ENCODE measurements around the gene ZNF317. TPM values are rescaled to one million over a fixed set of nuclear protein-coding genes. Genes with fewer than 3 reads are reported as not detected.

The ZNF317 gene
- polyA plus RNA-seq, 1 experiment = 16.2 TPM

DNA sequence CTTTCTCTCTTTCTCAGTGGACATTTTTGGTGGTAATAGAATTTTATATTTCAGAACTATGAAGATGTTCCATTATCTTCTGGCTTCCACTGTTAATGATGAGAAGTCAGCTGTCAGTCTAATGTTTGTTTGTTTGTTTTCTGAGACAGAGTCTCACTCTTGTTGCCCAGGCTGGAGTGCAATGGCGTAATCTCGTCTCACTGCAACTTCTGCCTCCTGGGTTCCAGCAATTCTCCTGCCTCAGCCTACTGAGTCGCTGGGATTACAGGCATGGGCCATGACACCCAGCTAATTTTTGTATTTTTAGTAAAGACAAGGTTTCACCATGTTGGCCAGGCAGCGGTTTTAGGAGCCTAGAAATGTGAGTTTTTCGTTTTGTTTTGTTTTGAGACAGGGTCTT lies 4.7 kb downstream of the ZNF317 start:
- POLR2A ChIA-PET = no interaction called here
- H3K36me3 ChIP-seq (ENCODE audit: control insufficient read depth, insufficient read depth, low read length) = peaks cover 1% of the 10 kb centered on the region; the same call in 1 of the 2 replicates

DNA sequence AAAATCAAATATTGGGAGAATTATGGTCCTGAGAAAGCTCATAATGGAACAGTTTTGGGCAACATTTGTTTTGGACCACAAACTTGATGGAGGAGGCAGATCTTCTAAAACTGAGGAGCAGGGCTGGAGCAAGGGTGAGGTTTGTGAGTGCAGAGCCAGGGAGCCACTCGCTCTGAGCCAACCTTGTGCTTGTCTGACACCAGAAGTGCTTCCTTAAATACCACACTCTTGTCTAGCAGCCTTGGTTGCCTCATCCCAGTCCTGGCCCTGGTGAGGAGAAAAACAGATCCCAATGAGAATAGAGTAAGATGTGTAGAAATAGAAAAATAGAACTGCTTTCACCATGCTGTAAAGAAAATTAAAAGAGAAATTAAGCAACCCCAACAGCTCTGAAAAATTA lies 6.7 kb downstream of the ZNF317 start:
- peaks cover 1% of the 10 kb centered on the region; the same call in 1 of the 2 replicates for H3K36me3 ChIP-seq (ENCODE audit: control insufficient read depth, insufficient read depth, low read length)
- TF ChIP-seq, protein P1, sequence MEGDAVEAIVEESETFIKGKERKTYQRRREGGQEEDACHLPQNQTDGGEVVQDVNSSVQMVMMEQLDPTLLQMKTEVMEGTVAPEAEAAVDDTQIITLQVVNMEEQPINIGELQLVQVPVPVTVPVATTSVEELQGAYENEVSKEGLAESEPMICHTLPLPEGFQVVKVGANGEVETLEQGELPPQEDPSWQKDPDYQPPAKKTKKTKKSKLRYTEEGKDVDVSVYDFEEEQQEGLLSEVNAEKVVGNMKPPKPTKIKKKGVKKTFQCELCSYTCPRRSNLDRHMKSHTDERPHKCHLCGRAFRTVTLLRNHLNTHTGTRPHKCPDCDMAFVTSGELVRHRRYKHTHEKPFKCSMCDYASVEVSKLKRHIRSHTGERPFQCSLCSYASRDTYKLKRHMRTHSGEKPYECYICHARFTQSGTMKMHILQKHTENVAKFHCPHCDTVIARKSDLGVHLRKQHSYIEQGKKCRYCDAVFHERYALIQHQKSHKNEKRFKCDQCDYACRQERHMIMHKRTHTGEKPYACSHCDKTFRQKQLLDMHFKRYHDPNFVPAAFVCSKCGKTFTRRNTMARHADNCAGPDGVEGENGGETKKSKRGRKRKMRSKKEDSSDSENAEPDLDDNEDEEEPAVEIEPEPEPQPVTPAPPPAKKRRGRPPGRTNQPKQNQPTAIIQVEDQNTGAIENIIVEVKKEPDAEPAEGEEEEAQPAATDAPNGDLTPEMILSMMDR (IDR thresholded peaks at IDR 0.05; ENCODE audit: insufficient read depth, low read depth, low read length) = no peak
- H3K4me3 ChIP-seq (ENCODE audit: low read depth, low read length) = no peak overlapping the region
- ChIA-PET POLR2A (no interaction called here), CTCF (interaction anchor here (0.6 kb wide), 1 partner anchor 433 kb away, joined by 3 read pairs; no protein-coding TSS in a partner anchor)
- no peaks in the 10 kb centered on the region for H3K27me3 ChIP-seq (ENCODE audit: control insufficient read depth, insufficient read depth, low read length)
- DNase-seq (ENCODE audit: low read depth) = no peak

More for the DNA sequence above, 4.7 kb downstream of the ZNF317 start:
- Histone ChIP-seq H3K4me3 (ENCODE audit: low read depth, low read length) (no peak overlapping the region), H3K27me3 (ENCODE audit: control insufficient read depth, insufficient read depth, low read length) (no peaks in the 10 kb centered on the region)
- CTCF ChIA-PET = interaction anchor here (0.9 kb wide), 1 partner anchor 25 kb away, joined by 3 read pairs; no protein-coding TSS in a partner anchor
- TF ChIP-seq, protein P1 (IDR thresholded peaks at IDR 0.05; ENCODE audit: insufficient read depth, low read depth, low read length) = no peak
- no peak for DNase-seq (ENCODE audit: low read depth)

DNA sequence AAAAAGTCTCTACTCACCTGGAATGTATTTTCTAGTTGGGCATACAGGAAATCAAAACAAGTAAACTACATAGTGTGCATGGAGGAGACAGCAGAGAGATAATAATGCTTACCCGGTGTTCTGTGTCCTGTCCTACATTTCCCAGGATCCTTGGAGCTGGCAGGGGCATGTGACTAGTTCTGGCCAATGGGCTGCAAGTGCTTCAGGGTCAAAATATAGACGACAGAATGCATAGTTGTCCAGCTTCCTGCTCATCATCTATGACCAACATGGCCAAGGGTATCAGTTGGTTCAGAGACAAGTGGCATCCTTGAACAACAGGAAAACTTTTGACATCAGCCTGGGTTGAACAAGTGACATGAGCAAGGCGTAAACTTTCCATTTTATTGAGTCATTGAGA lies 8.5 kb downstream of the ZNF317 start:
- Histone ChIP-seq H3K36me3 (ENCODE audit: control insufficient read depth, insufficient read depth, low read length) (peaks cover 1% of the 10 kb centered on the region; the same call in 1 of the 2 replicates), H3K27me3 (ENCODE audit: control insufficient read depth, insufficient read depth, low read length) (no peaks in the 10 kb centered on the region), H3K4me3 (ENCODE audit: low read depth, low read length) (no peak overlapping the region)
- ChIA-PET CTCF (no interaction called here), POLR2A (no interaction called here)
- TF ChIP-seq, protein P1 (IDR thresholded peaks at IDR 0.05; ENCODE audit: insufficient read depth, low read depth, low read length) = no peak
- no peak for DNase-seq (ENCODE audit: low read depth)

DNA sequence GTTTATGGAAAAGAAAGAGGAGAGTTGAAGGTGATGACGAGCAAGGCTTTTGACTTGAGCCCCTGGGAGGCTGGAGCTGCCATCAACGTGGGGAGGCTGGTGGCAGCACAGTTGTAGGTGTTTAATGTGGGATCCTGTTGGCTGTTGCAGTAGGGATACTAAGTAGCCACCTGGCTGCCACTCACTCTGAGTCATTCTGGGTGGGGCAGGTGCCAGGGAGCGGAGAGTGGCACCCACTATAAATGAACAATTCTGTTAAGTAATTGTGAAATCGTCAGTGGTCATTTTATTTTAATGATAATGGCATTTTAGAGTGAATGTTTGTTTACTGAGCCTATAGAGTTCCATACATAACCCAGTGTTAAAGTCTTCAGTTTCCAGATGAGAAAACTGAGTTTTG lies 9.8 kb downstream of the ZNF317 start:
- TF ChIP-seq, protein P1 (IDR thresholded peaks at IDR 0.05; ENCODE audit: insufficient read depth, low read depth, low read length) = no peak
- POLR2A ChIA-PET = no interaction called here
- H3K36me3 ChIP-seq (ENCODE audit: control insufficient read depth, insufficient read depth, low read length) = peaks cover 1% of the 10 kb centered on the region; the same call in 1 of the 2 replicates
- no peak for DNase-seq (ENCODE audit: low read depth)
- CTCF ChIA-PET = no interaction called here
- H3K4me3 ChIP-seq (ENCODE audit: low read depth, low read length) = no peak overlapping the region
- H3K27me3 ChIP-seq (ENCODE audit: control insufficient read depth, insufficient read depth, low read length) = no peaks in the 10 kb centered on the region

DNA sequence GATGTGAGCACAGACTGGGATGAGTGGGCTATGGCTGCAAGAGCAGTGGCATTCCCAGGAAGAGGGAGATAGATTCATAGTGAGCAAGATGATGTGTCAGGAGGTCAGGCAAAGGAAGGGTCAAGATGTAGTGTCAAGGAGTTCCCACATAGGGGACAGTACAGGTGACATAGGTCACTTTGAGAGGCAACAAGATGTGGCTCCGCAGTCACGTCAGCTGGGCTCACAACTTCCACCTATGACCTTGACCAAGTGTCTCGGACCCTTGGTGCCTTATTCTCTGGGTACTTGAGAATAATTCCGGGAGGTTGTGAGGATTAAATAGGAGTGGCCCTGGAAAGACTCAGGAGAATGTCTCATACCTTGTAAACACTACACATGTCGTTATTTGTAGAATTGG lies 10.5 kb downstream of the ZNF317 start:
- no peaks in the 10 kb centered on the region for H3K27me3 ChIP-seq (ENCODE audit: control insufficient read depth, insufficient read depth, low read length)
- ChIA-PET POLR2A (no interaction called here), CTCF (no interaction called here)
- no peak for DNase-seq (ENCODE audit: low read depth)
- H3K4me3 ChIP-seq (ENCODE audit: low read depth, low read length) = no peak overlapping the region
- TF ChIP-seq, protein P1 (IDR thresholded peaks at IDR 0.05; ENCODE audit: insufficient read depth, low read depth, low read length) = no peak
- peaks cover 3% of the 10 kb centered on the region; the same call in 1 of the 2 replicates for H3K36me3 ChIP-seq (ENCODE audit: control insufficient read depth, insufficient read depth, low read length)
